Breast epithelium (tissue), 3 donors: ENCODE data around the gene PRKCG.

Experiments
- POLR2A ChIP-seq: fragments of 450-650 bp; IDR thresholded peaks from one replicate; pipeline ENCODE4 v1.6.1; 2016; ENCODE audit warnings: antibody characterized with exemption, mild to moderate bottlenecking, moderate library complexity
- POLR2AphosphoS5 ChIP-seq, 3 donors: sonication (generic); formaldehyde crosslinking; IDR thresholded peaks; one replicate each; pipeline ENCODE4 v1.6.1; 2017; ENCODE audit warnings: antibody characterized with exemption in 3 of 3
- TF ChIP-seq, protein P1 (sequence below), 3 donors: fragments of 450-650 bp; IDR thresholded peaks; one replicate each; pipeline ENCODE4 v1.5.1; 2016 to 2017; ENCODE audit warnings: antibody characterized with exemption in 3 of 3, mild to moderate bottlenecking in 3 of 3, moderate library complexity in 3 of 3

GRCh38 chr19:53927739-53928138 is 45.7 kb downstream of the PRKCG start:
- TF ChIP-seq, protein P1, sequence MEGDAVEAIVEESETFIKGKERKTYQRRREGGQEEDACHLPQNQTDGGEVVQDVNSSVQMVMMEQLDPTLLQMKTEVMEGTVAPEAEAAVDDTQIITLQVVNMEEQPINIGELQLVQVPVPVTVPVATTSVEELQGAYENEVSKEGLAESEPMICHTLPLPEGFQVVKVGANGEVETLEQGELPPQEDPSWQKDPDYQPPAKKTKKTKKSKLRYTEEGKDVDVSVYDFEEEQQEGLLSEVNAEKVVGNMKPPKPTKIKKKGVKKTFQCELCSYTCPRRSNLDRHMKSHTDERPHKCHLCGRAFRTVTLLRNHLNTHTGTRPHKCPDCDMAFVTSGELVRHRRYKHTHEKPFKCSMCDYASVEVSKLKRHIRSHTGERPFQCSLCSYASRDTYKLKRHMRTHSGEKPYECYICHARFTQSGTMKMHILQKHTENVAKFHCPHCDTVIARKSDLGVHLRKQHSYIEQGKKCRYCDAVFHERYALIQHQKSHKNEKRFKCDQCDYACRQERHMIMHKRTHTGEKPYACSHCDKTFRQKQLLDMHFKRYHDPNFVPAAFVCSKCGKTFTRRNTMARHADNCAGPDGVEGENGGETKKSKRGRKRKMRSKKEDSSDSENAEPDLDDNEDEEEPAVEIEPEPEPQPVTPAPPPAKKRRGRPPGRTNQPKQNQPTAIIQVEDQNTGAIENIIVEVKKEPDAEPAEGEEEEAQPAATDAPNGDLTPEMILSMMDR (IDR thresholded peaks at IDR 0.05), result no peak
- TF ChIP-seq POLR2AphosphoS5 (IDR thresholded peaks at IDR 0.05), result no peak
- no peak for TF ChIP-seq POLR2A
